ENCODE measurements around the gene PTPRC.

PTPRC gene

GRCh38 chr1:198700016-198700392 is 61.2 kb downstream of the PTPRC start:
- DNase-seq (ENCODE audit: low read depth in 1 of 2, low spot score in 1 of 2) = no peak

DNA sequence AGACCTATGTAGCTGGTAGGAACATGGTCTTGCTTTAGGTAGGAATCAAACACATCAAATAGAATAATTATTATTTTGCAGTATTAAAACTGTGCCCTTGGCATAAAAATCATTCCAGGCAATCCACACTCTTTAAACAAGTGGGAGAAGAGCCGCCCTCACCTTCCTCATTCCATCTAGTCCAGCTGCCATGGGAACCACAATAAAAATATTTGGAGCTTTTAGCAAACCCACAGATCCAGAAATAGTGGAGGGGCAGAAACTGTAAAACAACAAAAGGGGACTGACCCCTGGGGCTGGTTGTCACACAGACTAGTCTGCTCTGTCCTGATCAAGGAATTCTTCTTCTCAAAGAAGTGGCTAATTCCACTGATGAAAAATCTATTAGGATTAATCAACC is 61.6 kb downstream of the PTPRC start:
- no peak for DNase-seq (ENCODE audit: low read depth in 1 of 2, low spot score in 1 of 2)

GRCh38 chr1:198701250-198701649 is 62.4 kb downstream of the PTPRC start:
- DNase-seq (ENCODE audit: low read depth in 1 of 2, low spot score in 1 of 2) = no peak

DNA sequence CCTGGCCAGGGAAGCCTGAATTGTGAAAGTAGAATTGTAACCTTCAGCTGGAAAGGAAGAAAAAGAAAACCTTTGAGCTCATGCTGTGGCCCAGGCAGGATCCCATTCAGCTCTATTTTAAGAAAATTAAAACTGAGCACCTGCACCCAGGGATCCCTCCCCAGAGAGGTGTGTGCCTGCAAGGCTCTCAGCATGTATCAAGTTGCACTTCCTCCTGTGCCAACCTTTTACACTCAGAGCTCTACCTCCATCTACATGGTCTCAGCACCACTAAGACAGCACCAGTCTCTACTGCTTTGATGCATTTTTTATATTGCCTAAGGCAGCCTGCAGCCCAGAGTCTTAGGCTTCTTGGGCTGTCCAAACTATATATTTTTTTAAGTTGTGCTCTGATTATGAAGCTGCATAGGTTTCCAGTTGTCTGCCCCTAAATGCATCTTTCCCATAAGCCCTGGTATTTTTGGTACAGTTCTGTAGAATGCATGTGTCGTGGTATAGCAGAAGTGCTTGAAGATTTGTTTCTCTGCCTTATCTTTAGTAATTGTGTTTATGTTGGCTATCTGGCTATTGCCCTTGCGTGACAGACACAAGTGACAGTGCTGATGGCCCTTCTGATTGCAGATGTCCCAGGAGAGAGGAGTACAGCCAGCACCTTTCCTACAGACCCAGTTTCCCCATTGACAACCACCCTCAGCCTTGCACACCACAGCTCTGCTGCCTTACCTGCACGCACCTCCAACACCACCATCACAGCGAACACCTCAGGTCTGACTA is 63.1 kb downstream of the PTPRC start:
- DNase-seq (ENCODE audit: low read depth in 1 of 2, low spot score in 1 of 2) = no peak

- no peak for DNase-seq (ENCODE audit: low read depth in 1 of 2, low spot score in 1 of 2)
Observed at GRCh38 chr1:198708761-198709525, 70.1 kb downstream of the PTPRC start.

GRCh38 chr1:198711837-198712236 is 73.0 kb downstream of the PTPRC start:
- no peak for DNase-seq (ENCODE audit: low read depth in 1 of 2, low spot score in 1 of 2)

DNA sequence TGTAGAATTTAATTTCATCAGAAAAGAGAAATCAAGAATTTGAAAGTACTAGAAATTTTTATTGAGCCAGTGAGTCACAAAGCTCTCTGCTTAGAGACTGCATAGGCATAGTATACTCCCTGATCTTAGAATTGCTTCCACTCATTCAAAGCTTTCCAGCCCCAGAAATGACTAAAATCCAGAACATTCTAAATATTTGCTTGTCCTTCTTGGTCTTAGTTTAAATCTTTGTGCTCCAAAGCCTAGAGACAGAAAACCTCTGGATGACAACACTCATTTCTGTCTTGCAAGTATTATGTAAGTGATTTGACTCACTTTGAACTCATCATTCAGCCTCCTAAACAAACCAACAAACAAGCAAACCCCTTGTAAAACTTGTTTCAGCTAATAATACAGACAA is 74.2 kb downstream of the PTPRC start:
- DNase-seq (ENCODE audit: low read depth in 1 of 2, low spot score in 1 of 2) = no peak

GRCh38 chr1:198714271-198714670 is 75.4 kb downstream of the PTPRC start:
- DNase-seq (ENCODE audit: low read depth in 1 of 2, low spot score in 1 of 2) = no peak

DNA sequence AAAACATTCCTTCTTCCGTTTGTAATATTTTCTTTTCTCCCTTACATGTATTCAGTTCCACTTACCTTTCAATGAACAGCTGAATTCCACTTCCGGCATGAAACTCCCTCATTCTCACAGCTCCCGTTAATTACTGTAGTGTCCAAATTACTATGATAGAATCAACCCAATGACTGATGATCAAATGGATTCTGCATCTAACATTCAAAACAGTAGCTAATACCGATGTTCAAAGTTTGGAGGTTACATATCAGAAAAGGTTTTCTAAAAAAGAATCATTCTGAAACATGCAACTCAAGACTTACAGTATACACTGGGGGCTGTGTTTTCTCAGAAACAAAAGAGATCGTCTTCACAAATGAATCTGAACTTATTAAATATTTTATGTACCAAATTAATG is 77.2 kb downstream of the PTPRC start:
- DNase-seq (ENCODE audit: low read depth in 1 of 2, low spot score in 1 of 2) = no peak

GRCh38 chr1:198717510-198717909 is 78.7 kb downstream of the PTPRC start:
- DNase-seq (ENCODE audit: low read depth in 1 of 2, low spot score in 1 of 2) = no peak

DNA sequence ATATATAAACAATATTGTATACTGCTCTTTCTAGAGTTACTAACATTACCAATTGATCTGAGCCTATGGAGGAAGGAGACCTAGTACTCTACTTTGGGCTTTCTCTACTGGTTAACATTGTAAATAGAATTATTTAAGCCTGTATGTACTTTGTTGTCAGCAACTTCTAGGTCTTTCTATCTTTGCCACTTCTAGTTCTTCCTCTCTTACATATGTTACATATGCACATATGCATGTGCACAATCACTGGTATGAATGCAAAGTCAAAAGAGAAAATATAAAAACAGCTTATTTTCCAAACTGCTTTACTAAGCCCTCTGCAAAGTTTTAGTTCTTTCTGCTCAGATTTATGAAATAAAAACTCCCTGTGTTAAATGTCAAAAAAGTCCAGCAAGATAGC is 84.3 kb downstream of the PTPRC start:
- no peak for DNase-seq (ENCODE audit: low read depth in 1 of 2, low spot score in 1 of 2)

GRCh38 chr1:198725090-198725489 is 86.2 kb downstream of the PTPRC start:
- no peak for DNase-seq (ENCODE audit: low read depth in 1 of 2, low spot score in 1 of 2)

DNA sequence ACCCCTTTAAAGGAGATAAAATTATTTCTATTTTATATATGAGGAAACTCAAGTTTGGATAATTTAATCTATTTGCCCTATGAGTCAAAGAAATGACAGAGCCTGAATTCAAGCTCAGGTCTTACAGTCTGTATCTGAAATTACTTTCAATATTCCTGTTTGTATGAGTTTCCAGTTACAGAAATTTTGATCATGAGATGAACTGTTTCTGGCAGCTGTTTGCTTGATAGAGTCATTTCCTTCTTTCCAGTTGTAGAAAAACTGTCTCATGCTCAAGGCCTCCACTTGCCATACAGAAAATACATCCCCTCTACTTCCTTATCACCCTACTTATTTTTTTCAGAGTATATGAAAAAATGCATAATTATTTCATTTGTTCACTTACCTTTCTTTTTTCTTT is 87.6 kb downstream of the PTPRC start:
- no peak for DNase-seq (ENCODE audit: low read depth in 1 of 2, low spot score in 1 of 2)

GRCh38 chr1:198729195-198729863 is 90.5 kb downstream of the PTPRC start:
- no peak for DNase-seq (ENCODE audit: low read depth in 1 of 2, low spot score in 1 of 2)

GRCh38 chr1:198730952-198731351 is 92.1 kb downstream of the PTPRC start:
- no peak for DNase-seq (ENCODE audit: low read depth in 1 of 2, low spot score in 1 of 2)

- DNase-seq (ENCODE audit: low read depth in 1 of 2, low spot score in 1 of 2) = no peak
Observed at GRCh38 chr1:198734323-198735008, 95.6 kb downstream of the PTPRC start.

GRCh38 chr1:198741744-198742143 is 102.9 kb downstream of the PTPRC start:
- no peak for DNase-seq (ENCODE audit: low read depth in 1 of 2, low spot score in 1 of 2)

- DNase-seq (ENCODE audit: low read depth in 1 of 2, low spot score in 1 of 2) = no peak
Observed at GRCh38 chr1:198747127-198747526, 108.3 kb downstream of the PTPRC start.

GRCh38 chr1:198749279-198749678 is 110.4 kb downstream of the PTPRC start:
- no peak for DNase-seq (ENCODE audit: low read depth in 1 of 2, low spot score in 1 of 2)

DNA sequence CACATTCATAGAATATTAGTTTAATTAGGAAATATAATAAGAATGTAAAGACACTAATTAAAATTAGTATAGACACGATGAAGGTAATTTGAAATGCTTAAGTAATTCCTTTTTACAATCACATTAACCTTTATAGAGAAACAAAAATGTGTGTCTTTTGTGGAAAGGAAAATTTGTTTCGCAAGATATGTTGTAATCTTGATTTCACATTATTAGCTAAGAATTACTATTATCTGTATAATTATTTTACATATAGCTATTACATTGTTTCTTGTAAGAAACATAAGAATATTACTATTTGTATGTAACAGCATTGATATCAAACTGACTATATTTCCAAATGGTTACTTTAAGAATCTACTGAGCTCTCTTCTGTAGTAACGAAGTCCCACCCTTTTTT is 111.2 kb downstream of the PTPRC start:
- no peak for DNase-seq (ENCODE audit: low read depth in 1 of 2, low spot score in 1 of 2)

- no peak for DNase-seq (ENCODE audit: low read depth in 1 of 2, low spot score in 1 of 2)
Observed at GRCh38 chr1:198751741-198752140, 112.9 kb downstream of the PTPRC start.

GRCh38 chr1:198754670-198755069 is 115.8 kb downstream of the PTPRC start:
- no peak for DNase-seq (ENCODE audit: low read depth in 1 of 2, low spot score in 1 of 2)

Data from stimulated activated CD4-positive, alpha-beta T cell treated with anti-CD3 and anti-CD28 coated beads, Interleukin-15, amount 100 ng/mL, for 1 hour (primary cell).